Adrenal gland (tissue), 5 donors: ENCODE results near the gene VWA8.

Source experiments
- CTCF ChIP-seq, 6 experiments: fragments of 450-650 bp in 4 of 6; fragments of 200-600 bp in 2 of 6; sonication (generic) in 1 of 6; IDR thresholded peaks; 1 replicate in 5 of 6; 2 replicates in 1 of 6; pipeline versions ENCODE4 v1.5.1 to v1.8.0; 2016 to 2021; ENCODE audit warnings: antibody characterized with exemption in 6 of 6, mild to moderate bottlenecking in 2 of 6, moderate library complexity in 1 of 6
- POLR2A ChIP-seq, 2 donors: fragments of 450-650 bp; IDR thresholded peaks; one replicate each; pipeline ENCODE4 v1.6.1; 2017; ENCODE audit warnings: antibody characterized with exemption in 2 of 2, mild to moderate bottlenecking in 2 of 2, moderate library complexity in 1 of 2
- donor health status: DM: no; HTN: no; CAD: no.

DNA sequence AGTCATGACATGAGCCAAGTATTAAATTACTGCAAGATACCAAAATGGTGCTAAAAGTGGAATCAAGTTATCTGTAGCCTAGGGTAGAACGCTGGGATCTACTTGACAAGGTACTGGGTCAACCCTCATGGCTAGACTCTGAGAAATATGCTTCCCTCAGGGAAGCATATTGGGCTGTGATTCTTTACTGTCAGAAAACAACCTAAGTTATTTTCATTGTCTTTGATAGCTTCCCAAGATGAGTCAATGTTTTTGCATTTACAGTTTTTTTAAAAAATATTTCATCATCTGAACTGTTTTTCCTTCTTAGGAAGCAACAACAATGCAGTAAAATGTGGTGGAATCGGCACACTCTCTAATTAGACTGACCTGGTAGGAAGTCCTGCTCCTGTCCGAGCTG, 285.6 kb downstream of the VWA8 start:
- no peak for TF ChIP-seq POLR2A (IDR thresholded peaks at IDR 0.05)
- no peak for TF ChIP-seq CTCF (IDR thresholded peaks at IDR 0.05)
